NB4 (cell line): ENCODE results near the gene C1QTNF7.

ENCODE experiments used
- DNase-seq: peaks from one replicate; pipeline ENCODE4 v3.0.0; 2010; ENCODE audit warnings: low read depth
- H3K4me3 ChIP-seq: one replicate; pipeline ENCODE4 v1.5.1; 2011; ENCODE audit warnings: mild to moderate bottlenecking, low read depth, low read length, moderate library complexity
- CTCF ChIP-seq: IDR thresholded peaks from one replicate; pipeline ENCODE4 v1.5.1; 2012; ENCODE audit warnings: low read depth, low read length
- MAX ChIP-seq: IDR thresholded peaks from 2 replicates; pipeline ENCODE4 v1.6.1; 2011; ENCODE audit warnings: low read depth, low read length
- MYC ChIP-seq: IDR thresholded peaks from 2 replicates; pipeline ENCODE4 v1.6.1; 2011; ENCODE audit warnings: low read depth, low read length
- POLR2A ChIP-seq: IDR thresholded peaks from 2 replicates; pipeline ENCODE4 v1.6.1; 2011; ENCODE audit warnings: mild to moderate bottlenecking; ENCODE audit not compliant: insufficient read length; ENCODE audit errors: extremely low read depth

The C1QTNF7 gene

GRCh38 chr4:15493411-15493810, 65.6 kb downstream of the C1QTNF7 start:
- no peak for DNase-seq
- no peak overlapping the region for H3K4me3 ChIP-seq
- TF ChIP-seq MAX (no peak), CTCF (no peak), MYC (no peak), POLR2A (no peak)

- no peak overlapping the region for H3K4me3 ChIP-seq
- TF ChIP-seq MAX (no peak), MYC (no peak), POLR2A (no peak), CTCF (no peak)
Measured at GRCh38 chr4:15495621-15496020, 67.8 kb downstream of the C1QTNF7 start.

More at GRCh38 chr4:15495621-15496020, 67.8 kb downstream of the C1QTNF7 start:
- no peak for DNase-seq
